Endothelial cell of umbilical vein (primary cell): ENCODE measurements around the gene CEP83. TPM values are rescaled to one million over a fixed set of nuclear protein-coding genes. Genes with fewer than 3 reads are reported as not detected.

ENCODE experiments used
- BruUV-seq: library from RNA; stranded (reverse); fragments of 400-500 nt; replicated peaks from 2 replicates; lab custom pipeline; 2021; lab: Mats Ljungman, UMichigan
- CTCF ChIA-PET: fragments of 300-600, 350-600 bp; sonication (Branson Sonifier 250); formaldehyde crosslinking; loops from one replicate; lab custom pipeline; 2021; ENCODE audit warnings: antibody characterized with exemption, inconsistent platforms; lab: Charles Lee
- POLR2A ChIA-PET: fragments of 300-600, 350-600 bp; sonication (Branson Sonifier 250); formaldehyde crosslinking; loops from one replicate; lab custom pipeline; 2021; ENCODE audit warnings: antibody characterized with exemption, inconsistent platforms; lab: Charles Lee
- DNase-seq: peaks from one replicate; pipeline ENCODE4 v3.0.0-alpha.2; 2011; ENCODE audit warnings: low read depth, low spot score
- FAIRE-seq: peaks from 2 replicates; lab custom pipeline; 2011; peaks lifted over from hg19 to GRCh38; lab: Jason Lieb, UNC
- H2AFZ ChIP-seq: 2 replicates; pipeline ENCODE4 v1.6.0; 2012; ENCODE audit warnings: low read depth, low read length, control low read depth, inconsistent platforms
- H3K27ac ChIP-seq: 2 replicates; pipeline ENCODE4 v1.5.1; 2011; ENCODE audit warnings: low read depth, mild to moderate bottlenecking, control low read depth, low read length, moderate library complexity; ENCODE audit not compliant: insufficient read depth
- H3K27me3 ChIP-seq, 2 experiments: 2 replicates each; pipeline versions ENCODE4 v1.6.0 to v1.6.1; 2011; ENCODE audit warnings: low read length in 2 of 2, mixed read lengths in 1 of 2; ENCODE audit not compliant: control insufficient read depth in 2 of 2, insufficient read depth in 2 of 2
- H3K36me3 ChIP-seq, 2 experiments: 2 replicates in 1 of 2; 3 replicates in 1 of 2; pipeline ENCODE4 v1.5.1; 2011; ENCODE audit warnings: low read length in 2 of 2, mild to moderate bottlenecking in 1 of 2, moderate library complexity in 1 of 2; ENCODE audit not compliant: control insufficient read depth in 2 of 2, insufficient read depth in 2 of 2; ENCODE audit errors: extremely low read depth in 1 of 2
- H3K4me1 ChIP-seq: 3 replicates; pipeline ENCODE4 v1.5.1; 2011; ENCODE audit warnings: mild to moderate bottlenecking, low read length; ENCODE audit not compliant: control insufficient read depth, insufficient read depth; ENCODE audit errors: extremely low read depth
- H3K4me2 ChIP-seq: 2 replicates; pipeline ENCODE4 v1.6.1; 2011; ENCODE audit warnings: low read length, control low read depth, mixed read lengths; ENCODE audit not compliant: insufficient read depth
- H3K4me3 ChIP-seq, 3 experiments: fragments of 200-600 bp in 1 of 3; sonication (generic), shearing (Covaris generic) in 1 of 3; replicated peaks in 1 of 3; 2 replicates each; pipeline ENCODE4 v1.5.1; 2011 to 2016; ENCODE audit warnings: control low read depth in 3 of 3, low read length in 3 of 3, mild to moderate bottlenecking in 2 of 3, inconsistent platforms in 1 of 3, low read depth in 1 of 3, moderate library complexity in 1 of 3; ENCODE audit not compliant: insufficient read depth in 1 of 3
- H3K79me2 ChIP-seq: 2 replicates; pipeline ENCODE4 v1.6.0; 2012; ENCODE audit warnings: low read length, inconsistent platforms; ENCODE audit not compliant: control insufficient read depth, insufficient read depth
- H3K9ac ChIP-seq: replicated peaks from 2 replicates; pipeline ENCODE3; 2011; ENCODE audit warnings: low read length, control low read depth; ENCODE audit not compliant: insufficient read depth; ENCODE audit errors: extremely low read depth
- H3K9me1 ChIP-seq: replicated peaks from 3 replicates; pipeline ENCODE4 v1.6.0; 2011; ENCODE audit warnings: mild to moderate bottlenecking, low read length; ENCODE audit not compliant: control insufficient read depth, insufficient read depth; ENCODE audit errors: extremely low read depth
- H3K9me3 ChIP-seq: replicated peaks from 2 replicates; pipeline ENCODE4 v1.5.1; 2012; ENCODE audit warnings: low read length, inconsistent platforms; ENCODE audit not compliant: control insufficient read depth, insufficient read depth
- H4K20me1 ChIP-seq: replicated peaks from 2 replicates; pipeline ENCODE3; 2011; ENCODE audit warnings: mild to moderate bottlenecking, low read length; ENCODE audit not compliant: control insufficient read depth, insufficient read depth; ENCODE audit errors: extremely low read depth
- CTCF ChIP-seq, 2 donors: IDR thresholded peaks; 1 replicate in 1 of 2; 2 replicates in 1 of 2; pipeline ENCODE4 v1.5.1; 2011; ENCODE audit warnings: low read length in 2 of 2, mild to moderate bottlenecking in 2 of 2, moderate library complexity in 2 of 2, control low read depth in 1 of 2, inconsistent platforms in 1 of 2, low read depth in 1 of 2; ENCODE audit not compliant: insufficient read depth in 1 of 2; ENCODE audit errors: extremely low read depth in 1 of 2
- EZH2 ChIP-seq: IDR thresholded peaks from 2 replicates; pipeline ENCODE4 v1.6.1; 2012; ENCODE audit warnings: borderline replicate concordance, low read depth, mild to moderate bottlenecking, moderate library complexity, low read length, inconsistent platforms; ENCODE audit not compliant: severe bottlenecking
- FOS ChIP-seq: IDR thresholded peaks from 2 replicates; pipeline ENCODE4 v1.6.1; 2011; ENCODE audit warnings: mild to moderate bottlenecking, low read length, moderate library complexity, borderline replicate concordance; ENCODE audit not compliant: insufficient read depth
- GATA2 ChIP-seq: IDR thresholded peaks from 2 replicates; pipeline ENCODE4 v1.7.0; 2011; ENCODE audit warnings: low read depth, mild to moderate bottlenecking, moderate library complexity, mixed read lengths, low read length; ENCODE audit not compliant: insufficient read length, insufficient read depth
- JUN ChIP-seq: IDR thresholded peaks from 2 replicates; pipeline ENCODE4 v1.6.1; 2011; ENCODE audit warnings: borderline replicate concordance, low read depth; ENCODE audit not compliant: insufficient read length, insufficient read depth
- MAX ChIP-seq: IDR thresholded peaks from 2 replicates; pipeline ENCODE4 v1.6.1; 2011; ENCODE audit not compliant: insufficient read depth, insufficient read length
- MYC ChIP-seq: IDR thresholded peaks from one replicate; pipeline ENCODE4 v1.6.1; 2011; ENCODE audit warnings: mild to moderate bottlenecking, low read depth, low read length
- POLR2A ChIP-seq: IDR thresholded peaks from 2 replicates; pipeline ENCODE4 v1.6.1; 2012; ENCODE audit warnings: low read depth, mild to moderate bottlenecking, control low read depth, low read length
- POLR2AphosphoS5 ChIP-seq: IDR thresholded peaks from 2 replicates; pipeline ENCODE4 v1.6.1; 2012; ENCODE audit warnings: low read depth, mild to moderate bottlenecking, control low read depth, low read length, moderate library complexity; ENCODE audit not compliant: insufficient read depth
- dilution Hi-C: fragments of 300-500 bp; cut with MboI; formaldehyde crosslinking; loops from one replicate; pipeline ENCODE4 v1.15.0; 2019; ENCODE audit warnings: low sequenced_read_pairs; ENCODE audit not compliant: extremely low pct_ligation_motif_present
- intact Hi-C: fragments of 100-400 bp; cut with micrococcal nuclease; formaldehyde crosslinking; loops from one replicate; pipeline ENCODE4 v1.10.0; 2022
- polyA plus RNA-seq, 4 experiments: library from polyadenylated mRNA; depleted of rRNA in 3 of 4; stranded (reverse) in 3 of 4; unstranded in 1 of 4; fragments of >200 nt; gene quantifications; 2 replicates each; pipeline versions ENCODE4 v1.2.1 to v1.2.3, GENCODE V29; 2011 to 2012; ENCODE audit warnings: missing spikeins in 1 of 4
- total RNA-seq: library from RNA; stranded (reverse); gene quantifications from 2 replicates; pipeline ENCODE4 v1.2.3, GENCODE V29; 2021

The CEP83 gene
- total and polyA plus RNA-seq, 2 donors (not counting 3 experiments of a cell fraction or from before 2014, with no cell fraction given) = 2.9 to 15.3 TPM

GRCh38 chr12:94374124-94374523 lies 85.5 kb downstream of the CEP83 start:
- TF ChIP-seq CTCF (IDR thresholded peaks at IDR 0.05; ENCODE audit: extremely low read depth in 1 of 2, insufficient read depth in 1 of 2, low read depth in 1 of 2, low read length in 2 of 2) = no peak
- no peak for TF ChIP-seq POLR2AphosphoS5
- no peak for TF ChIP-seq POLR2A
- no peak for TF ChIP-seq JUN
- no peak for TF ChIP-seq MYC
- TF ChIP-seq MAX = no peak
- TF ChIP-seq EZH2 = no peak
- TF ChIP-seq FOS = no peak
- no peak for TF ChIP-seq GATA2
- no peaks in the 10 kb centered on the region for H4K20me1 ChIP-seq
- ChIA-PET CTCF (no interaction called here), POLR2A (no interaction called here)
- H3K9me1 ChIP-seq = no peaks in the 10 kb centered on the region
- no peaks in the 10 kb centered on the region for H3K4me1 ChIP-seq
- no peak overlapping the region for H3K4me3 ChIP-seq
- no peaks in the 10 kb centered on the region for H3K79me2 ChIP-seq
- dilution Hi-C loops (no loop called here), intact Hi-C loops (no loop called here)
- FAIRE-seq (no peak), DNase-seq (no peak)
- BruUV-seq = no TSS peak
- H3K4me2 ChIP-seq = no peak overlapping the region
- no peaks in the 10 kb centered on the region for H3K36me3 ChIP-seq
- no peak overlapping the region for H2AFZ ChIP-seq
- H3K9me3 ChIP-seq = no peaks in the 10 kb centered on the region
- no peak overlapping the region for H3K27ac ChIP-seq
- no peak overlapping the region for H3K9ac ChIP-seq
- no peaks in the 10 kb centered on the region for H3K27me3 ChIP-seq
